GM12878 (cell line): ENCODE data around the gene CTSA. TPM values are rescaled to one million over a fixed set of nuclear protein-coding genes. Genes with fewer than 3 reads are reported as not detected.

Experiments
- ATAC-seq: fragments of 200-7000 bp; cut with Tn5 transposase; 3 replicates; pipeline ENCODE4 v1.9.1; 2020; ENCODE audit warnings: mild to moderate bottlenecking, moderate library complexity
- BruUV-seq: library from RNA; stranded (reverse); fragments of 400-500 nt; replicated peaks from 2 replicates; lab custom pipeline; 2021; lab: Mats Ljungman, UMichigan
- CTCF ChIA-PET: fragments of 300-600 bp; sonication (Branson Sonifier 250); formaldehyde crosslinking; extraction: SDS; loops from one replicate; lab custom pipeline; 2021; ENCODE audit warnings: inconsistent platforms; lab: Yijun Ruan, JAX
- POLR2A ChIA-PET: fragments of 350-600 bp; formaldehyde crosslinking; extraction: SDS; loops from one replicate; lab custom pipeline; 2021; ENCODE audit warnings: inconsistent platforms; lab: Charles Lee
- RAD21 ChIA-PET: fragments of 300-600 bp; sonication (Branson Sonifier 250); formaldehyde crosslinking; loops from one replicate; lab custom pipeline; 2023; ENCODE audit warnings: antibody characterized with exemption; ENCODE audit not compliant: unreplicated experiment; lab: Charles Lee
- SMC1A ChIA-PET: fragments of 300-600 bp; sonication (Branson Sonifier 250); formaldehyde crosslinking; loops from one replicate; lab custom pipeline; 2023; ENCODE audit not compliant: unreplicated experiment, uncharacterized antibody; lab: Charles Lee
- DNase-seq: peaks from one replicate; pipeline ENCODE4 v3.0.0-alpha.2; 2011; ENCODE audit warnings: low read depth, low spot score
- FAIRE-seq: peaks from 3 replicates; lab custom pipeline; 2011; peaks lifted over from hg19 to GRCh38; lab: Jason Lieb, UNC
- H2AFZ ChIP-seq: 2 replicates; pipeline ENCODE4 v1.6.0; 2011; ENCODE audit warnings: low read depth, low read length, control low read depth; ENCODE audit not compliant: control insufficient read depth
- H3K27ac ChIP-seq: 2 replicates; pipeline ENCODE4 v1.5.1; 2011; ENCODE audit warnings: control low read depth; ENCODE audit not compliant: control insufficient read depth, insufficient read depth
- H3K27me3 ChIP-seq, 2 experiments: replicated peaks in 1 of 2; 2 replicates each; pipeline versions ENCODE4 v1.6.0 to v1.6.1; 2011; ENCODE audit warnings: low read length in 1 of 2; ENCODE audit not compliant: control insufficient read depth in 2 of 2, insufficient read depth in 2 of 2
- H3K36me3 ChIP-seq, 2 experiments: 2 replicates each; pipeline ENCODE4 v1.5.1; 2011; ENCODE audit warnings: low read length in 1 of 2; ENCODE audit not compliant: control insufficient read depth in 2 of 2, insufficient read depth in 2 of 2
- H3K4me1 ChIP-seq: 2 replicates; pipeline ENCODE4 v1.6.1; 2011; ENCODE audit warnings: mild to moderate bottlenecking, low read length, moderate library complexity, mixed read lengths; ENCODE audit not compliant: control insufficient read depth, insufficient read depth
- H3K4me2 ChIP-seq: 2 replicates; pipeline ENCODE4 v1.6.0; 2011; ENCODE audit warnings: control low read depth; ENCODE audit not compliant: control insufficient read depth, insufficient read depth
- H3K4me3 ChIP-seq: fragments of 200-600 bp; sonication (generic); 2 replicates; pipeline ENCODE4 v1.5.1; 2016
- H3K79me2 ChIP-seq: 2 replicates; pipeline ENCODE4 v1.6.0; 2011; ENCODE audit warnings: low read length; ENCODE audit not compliant: control insufficient read depth, insufficient read depth
- H3K9ac ChIP-seq: 2 replicates; pipeline ENCODE4 v1.8.0; 2011; ENCODE audit warnings: low read length, control low read depth, mixed read lengths; ENCODE audit not compliant: control insufficient read depth, insufficient read depth
- H3K9me3 ChIP-seq: replicated peaks from 3 replicates; pipeline ENCODE4 v1.5.1; 2011; ENCODE audit warnings: mild to moderate bottlenecking, low read length; ENCODE audit not compliant: control insufficient read depth, insufficient read depth
- H4K20me1 ChIP-seq: 2 replicates; pipeline ENCODE4 v1.6.0; 2011; ENCODE audit not compliant: control insufficient read depth, insufficient read depth
- BACH1 ChIP-seq: fragments of 450-650 bp; IDR thresholded peaks from 2 replicates; pipeline ENCODE4 v1.6.1; 2017; ENCODE audit warnings: mild to moderate bottlenecking, borderline replicate concordance
- BCL11A ChIP-seq: IDR thresholded peaks from 2 replicates; pipeline ENCODE4 v1.6.1; 2011; ENCODE audit warnings: low read depth, low read length
- CHD1 ChIP-seq: IDR thresholded peaks from 2 replicates; pipeline ENCODE4 v1.6.1; 2012; ENCODE audit warnings: low read depth, low read length, improper control_type of control experiment
- CHD2 ChIP-seq: IDR thresholded peaks from 2 replicates; pipeline ENCODE4 v1.6.1; 2011; ENCODE audit warnings: low read depth, low read length, improper control_type of control experiment, borderline replicate concordance
- CREB1 ChIP-seq: IDR thresholded peaks from 2 replicates; pipeline ENCODE4 v1.6.1; 2012; ENCODE audit warnings: low read depth, mild to moderate bottlenecking, inconsistent platforms
- CUX1 ChIP-seq: IDR thresholded peaks from 2 replicates; pipeline ENCODE4 v1.6.1; 2012; ENCODE audit warnings: improper control_type of control experiment, low read depth, low read length; ENCODE audit not compliant: insufficient replicate concordance
- EZH2 ChIP-seq: IDR thresholded peaks from 2 replicates; pipeline ENCODE4 v1.6.1; 2012; ENCODE audit warnings: low read depth, mild to moderate bottlenecking, control low read depth, inconsistent platforms, low read length, borderline replicate concordance; ENCODE audit not compliant: control insufficient read depth
- FOXK2 ChIP-seq: fragments of 450-650 bp; IDR thresholded peaks from 2 replicates; pipeline ENCODE4 v1.6.1; 2017; ENCODE audit warnings: mild to moderate bottlenecking, moderate library complexity
- GATAD2B ChIP-seq: fragments of 450-650 bp; conservative IDR thresholded peaks from 2 replicates; pipeline ENCODE4 v1.6.1; 2017; ENCODE audit warnings: low read depth, mild to moderate bottlenecking, moderate library complexity
- HCFC1 ChIP-seq: fragments of 150-350 bp; IDR thresholded peaks from 2 replicates; pipeline ENCODE4 v1.6.1; 2014; ENCODE audit warnings: low read length
- HSF1 ChIP-seq: fragments of 150-350 bp; IDR thresholded peaks from 2 replicates; pipeline ENCODE4 v1.6.1; 2014; ENCODE audit warnings: mild to moderate bottlenecking, low read depth, low read length
- MAX ChIP-seq: IDR thresholded peaks from 2 replicates; pipeline ENCODE4 v1.6.1; 2012; ENCODE audit warnings: low read depth, low read length, improper control_type of control experiment
- MTA2 ChIP-seq: fragments of 450-650 bp; IDR thresholded peaks from 2 replicates; pipeline ENCODE4 v1.6.1; 2016; ENCODE audit warnings: low read depth, mild to moderate bottlenecking, moderate library complexity
- TCF12 ChIP-seq: IDR thresholded peaks from 2 replicates; pipeline ENCODE4 v1.6.1; 2011; ENCODE audit warnings: low read depth, mild to moderate bottlenecking, low read length
- ZBED1 ChIP-seq: IDR thresholded peaks from 2 replicates; pipeline ENCODE4 v1.6.1; 2016; ENCODE audit warnings: borderline replicate concordance
- WGBS: methylation state at CpG from one replicate; pipeline ENCODE4 v1.1.6; 2016; ENCODE audit warnings: low lambda C conversion rate; ENCODE audit not compliant: insufficient replicate concordance, insufficient coverage; ENCODE audit errors: missing lambda C conversion rate; 5-methylcytosine and 5-hydroxymethylcytosine counted together
- in situ Hi-C: fragments of 300-500 bp; cut with MboI; formaldehyde crosslinking; loops from 9 replicates; pipeline ENCODE4 v1.14.3; 2018; ENCODE audit warnings: mixed read lengths
- intact Hi-C: fragments of 100-400 bp; cut with micrococcal nuclease; formaldehyde crosslinking; loops from one replicate; pipeline ENCODE4 v1.14.2; 2022; ENCODE audit not compliant: unreplicated experiment
- polyA plus RNA-seq, 11 experiments: library from polyadenylated mRNA; depleted of rRNA in 4 of 11; unstranded in 6 of 11; stranded (reverse) in 5 of 11; fragments of >200 nt; fragmentation: Nextera tagmentation in 4 of 11; fragmentation: Illumina TruSeq in 1 of 11; extraction: Ambion mirVana in 4 of 11; extraction: Trizol in 1 of 11; gene quantifications; 1 replicate in 1 of 11; 2 replicates in 10 of 11; pipeline versions ENCODE4 v1.2.1 to v1.2.3, GENCODE V29; 2011 to 2016; ENCODE audit warnings: inconsistent platforms in 2 of 11, missing spikeins in 2 of 11, low read depth in 1 of 11
- total RNA-seq, 4 experiments: library from RNA; depleted of rRNA in 3 of 4; stranded (reverse); fragments of >200 nt in 3 of 4; fragmentation: Illumina TruSeq in 1 of 4; extraction: Trizol in 1 of 4; gene quantifications; 2 replicates each; pipeline versions ENCODE4 v1.2.1 to v1.2.3, GENCODE V29; 2013 to 2021
- TF ChIP-seq, protein P1 (sequence below): IDR thresholded peaks from 2 replicates; pipeline ENCODE4 v1.6.1; 2012; ENCODE audit warnings: low read depth, low read length, improper control_type of control experiment

Gene CTSA
- total and polyA plus RNA-seq, 10 of the 15 experiments (the other 5 are each of a cell fraction or from before 2014, with no cell fraction given): 7.1 to 67.0 (median 36.2) TPM

DNA sequence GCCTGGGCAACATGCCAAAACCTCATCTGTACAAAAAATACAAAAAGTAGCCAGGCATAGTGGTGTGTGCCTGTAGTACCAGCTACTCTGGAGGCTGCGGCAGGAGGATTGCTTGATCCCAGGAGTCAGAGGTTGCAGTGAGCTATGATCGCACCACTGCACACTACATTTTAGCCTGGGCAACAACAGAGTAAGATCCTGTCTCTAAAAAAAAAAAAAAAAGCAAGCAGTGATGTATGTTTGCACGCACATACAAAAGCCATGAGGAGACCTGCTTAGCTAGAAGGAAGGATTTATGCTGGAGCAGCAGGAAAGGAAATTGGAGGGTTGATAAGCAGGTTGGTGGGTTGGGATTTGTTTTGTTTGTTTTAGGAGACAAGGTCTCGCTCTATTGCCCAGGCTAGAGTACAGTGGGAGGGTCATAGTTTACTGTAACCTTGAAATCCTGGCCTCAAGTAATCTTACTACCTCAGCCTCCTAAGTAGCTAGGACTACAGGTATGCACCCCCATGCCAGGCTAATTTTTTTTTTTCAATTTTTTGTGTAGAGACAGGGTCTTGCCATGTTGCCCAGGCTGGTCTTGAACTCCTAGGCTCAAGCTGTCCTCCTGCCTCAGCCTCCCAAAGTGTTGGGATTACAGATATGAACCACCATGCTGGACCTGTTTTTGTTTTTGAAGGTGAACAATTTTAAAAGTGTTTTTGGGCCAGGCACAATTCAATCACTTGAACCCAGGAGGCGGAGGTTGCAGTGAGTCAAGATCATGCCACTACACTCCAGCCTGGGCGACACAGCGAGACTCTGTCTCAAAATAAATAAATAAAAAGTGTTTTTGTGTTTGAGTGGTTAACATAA is 29.7 kb upstream of the CTSA start:
- in situ Hi-C loops: no loop called here
- TF ChIP-seq MTA2: no peak
- TF ChIP-seq HCFC1: no peak
- TF ChIP-seq CHD2: no peak
- no peak for TF ChIP-seq CREB1
- TF ChIP-seq GATAD2B: no peak
- TF ChIP-seq, protein P1, sequence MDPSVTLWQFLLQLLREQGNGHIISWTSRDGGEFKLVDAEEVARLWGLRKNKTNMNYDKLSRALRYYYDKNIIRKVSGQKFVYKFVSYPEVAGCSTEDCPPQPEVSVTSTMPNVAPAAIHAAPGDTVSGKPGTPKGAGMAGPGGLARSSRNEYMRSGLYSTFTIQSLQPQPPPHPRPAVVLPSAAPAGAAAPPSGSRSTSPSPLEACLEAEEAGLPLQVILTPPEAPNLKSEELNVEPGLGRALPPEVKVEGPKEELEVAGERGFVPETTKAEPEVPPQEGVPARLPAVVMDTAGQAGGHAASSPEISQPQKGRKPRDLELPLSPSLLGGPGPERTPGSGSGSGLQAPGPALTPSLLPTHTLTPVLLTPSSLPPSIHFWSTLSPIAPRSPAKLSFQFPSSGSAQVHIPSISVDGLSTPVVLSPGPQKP: no peak
- TF ChIP-seq FOXK2: no peak
- TF ChIP-seq ZBED1: no peak
- TF ChIP-seq MAX: no peak
- no peak for TF ChIP-seq TCF12
- no peak for TF ChIP-seq CUX1
- TF ChIP-seq CHD1: no peak
- no peak for TF ChIP-seq BCL11A
- no peak for TF ChIP-seq BACH1
- no peak for TF ChIP-seq EZH2
- TF ChIP-seq HSF1: no peak
- TF ChIP-seq, all 136 proteins: peak for 0
- CTCF ChIA-PET: interaction anchor here (1.4 kb wide), 1 partner anchor 108 kb away, joined by 3 read pairs; no protein-coding TSS in a partner anchor
- Histone ChIP-seq H2AFZ (no peak overlapping the region), H3K79me2 (peaks cover 8% of the 10 kb centered on the region), H3K4me2 (no peak overlapping the region), H3K4me1 (0 out of 2 replicates have a peak, but pooled peaks cover 2% of the 10 kb centered on the region), H3K9me3 (no peaks in the 10 kb centered on the region), H4K20me1 (no peaks in the 10 kb centered on the region), H3K36me3 (no peaks in the 10 kb centered on the region), H3K9ac (no peak overlapping the region), H3K27ac (no peak overlapping the region), H3K4me3 (no peak overlapping the region), H3K27me3 (no peaks in the 10 kb centered on the region)
- SMC1A ChIA-PET: no interaction called here
- intact Hi-C loops: no loop called here
- POLR2A ChIA-PET: interaction anchor here (0.6 to 1.5 kb wide), 6 partner anchors 19 to 74 kb away, joined by 3 to 6 read pairs (median 4); partner anchors contain the start of genes PCIF1 and ZSWIM1
- 99% methylated on average over 7 of the region's 7 CpGs for WGBS
- no TSS peak for BruUV-seq
- no peak for FAIRE-seq
- no peak for DNase-seq
- RAD21 ChIA-PET: no interaction called here
- ATAC-seq: no peak
